ENCODE data around the gene ZNF649.
"Not testable (repeated sequence)": the region's sequence is repeated elsewhere in the genome, so short reads cannot be mapped to it uniquely, and the experiment has no call there.

The ZNF649 gene

DNA sequence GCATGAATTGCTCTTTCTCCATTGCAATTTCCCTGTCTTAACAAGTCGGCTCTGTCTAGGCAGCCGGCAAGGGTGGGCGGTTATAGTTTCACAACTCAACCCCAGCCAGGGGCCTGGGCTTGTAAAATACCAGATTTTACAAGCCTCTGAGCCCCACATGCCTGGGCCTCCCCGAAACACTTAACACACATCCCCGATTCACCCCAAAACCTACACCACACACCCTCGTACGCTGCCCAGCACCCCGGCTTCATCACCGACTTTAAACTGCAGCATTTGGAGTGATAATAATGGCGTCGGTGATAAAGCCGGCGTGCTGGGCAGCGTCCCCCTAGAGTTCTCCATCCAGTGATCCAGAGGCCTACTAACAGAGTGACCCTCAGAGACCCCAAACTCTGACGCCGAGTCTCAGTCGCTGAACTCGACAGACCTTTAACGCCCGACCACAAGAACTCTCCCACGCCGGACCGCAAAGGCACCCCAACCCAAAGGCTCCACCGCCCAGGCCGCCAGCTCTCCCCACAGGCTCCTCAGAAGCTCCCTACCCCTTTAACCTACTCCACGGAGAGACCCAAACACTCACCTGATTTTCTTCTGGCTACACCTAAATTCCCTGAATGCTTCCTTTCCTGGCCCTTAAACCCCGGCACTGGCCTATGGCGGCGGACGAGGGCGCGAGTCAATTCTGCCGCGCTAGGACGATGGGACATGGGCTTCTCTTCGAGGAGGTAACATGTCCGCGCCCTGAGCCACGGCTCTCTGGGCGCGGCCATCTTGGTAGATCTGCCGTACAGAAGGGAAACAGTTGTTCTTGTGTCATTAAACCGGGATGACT lies at the start of gene ZNF649:
ZNF649 (minus strand) TSS at position 687 of the 835 bp plus-strand sequence. CDS start 4,910 bp downstream, outside the sequence.
- DNase-seq, result peak; percentile 80

DNA sequence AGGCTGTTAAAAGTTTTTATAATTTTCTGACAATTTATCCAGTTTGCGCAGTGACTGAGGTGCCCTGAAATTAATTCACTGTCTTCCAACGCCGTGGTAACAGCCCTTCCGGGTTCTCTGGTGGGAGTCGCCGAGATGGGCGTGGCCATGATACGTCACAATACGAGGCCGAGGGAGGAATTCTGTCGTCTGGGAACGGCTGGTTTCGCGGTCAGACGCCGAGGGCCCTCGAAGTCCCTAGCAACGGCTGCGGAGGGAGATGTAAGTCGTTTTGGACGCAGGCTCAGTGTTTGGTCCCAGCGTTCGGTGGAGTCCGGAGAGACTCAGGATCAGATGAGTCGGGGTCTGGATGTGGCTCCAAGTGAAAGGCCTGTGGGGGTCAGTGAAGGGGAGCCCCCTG lies 44.2 kb upstream of the ZNF649 start:
- DNase-seq, result no peak

DNA sequence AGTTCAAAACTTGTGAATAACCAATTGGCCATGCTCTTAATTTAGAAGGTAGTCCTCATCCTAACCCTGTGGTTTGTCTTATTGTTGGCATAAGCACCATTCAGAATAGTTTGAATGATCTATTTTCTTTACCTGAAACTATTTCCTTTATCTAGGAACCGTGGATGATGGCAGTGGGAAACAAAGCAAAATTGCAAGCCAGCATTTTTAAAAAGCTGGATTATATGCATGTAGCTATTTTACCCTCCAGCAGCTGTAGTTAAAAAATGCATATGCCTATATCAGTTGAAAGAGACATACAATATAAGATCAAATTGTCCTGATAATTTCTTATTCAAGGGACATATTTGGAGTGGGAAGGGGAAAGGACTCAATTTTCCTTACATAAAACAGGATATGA lies 41.8 kb upstream of the ZNF649 start:
- DNase-seq, result no peak

DNA sequence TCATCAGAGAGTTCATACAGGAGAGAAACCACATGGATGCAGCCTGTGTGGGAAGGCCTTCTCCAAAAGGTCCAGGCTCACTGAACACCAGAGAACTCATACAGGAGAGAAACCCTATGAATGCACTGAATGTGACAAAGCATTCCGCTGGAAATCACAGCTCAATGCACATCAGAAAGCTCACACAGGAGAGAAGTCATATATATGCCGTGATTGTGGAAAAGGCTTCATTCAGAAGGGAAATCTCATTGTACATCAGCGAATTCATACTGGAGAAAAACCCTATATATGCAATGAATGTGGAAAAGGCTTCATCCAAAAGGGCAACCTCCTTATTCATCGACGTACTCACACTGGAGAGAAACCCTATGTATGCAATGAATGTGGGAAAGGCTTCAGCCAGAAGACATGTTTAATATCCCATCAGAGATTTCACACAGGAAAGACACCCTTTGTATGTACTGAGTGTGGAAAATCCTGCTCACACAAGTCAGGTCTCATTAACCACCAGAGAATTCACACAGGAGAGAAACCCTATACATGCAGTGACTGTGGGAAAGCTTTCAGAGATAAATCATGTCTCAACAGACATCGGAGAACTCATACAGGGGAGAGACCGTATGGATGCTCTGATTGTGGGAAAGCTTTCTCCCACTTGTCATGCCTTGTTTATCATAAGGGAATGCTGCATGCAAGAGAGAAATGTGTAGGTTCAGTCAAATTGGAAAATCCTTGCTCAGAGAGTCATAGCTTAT lies 40.2 kb upstream of the ZNF649 start:
- no peak for DNase-seq

DNA sequence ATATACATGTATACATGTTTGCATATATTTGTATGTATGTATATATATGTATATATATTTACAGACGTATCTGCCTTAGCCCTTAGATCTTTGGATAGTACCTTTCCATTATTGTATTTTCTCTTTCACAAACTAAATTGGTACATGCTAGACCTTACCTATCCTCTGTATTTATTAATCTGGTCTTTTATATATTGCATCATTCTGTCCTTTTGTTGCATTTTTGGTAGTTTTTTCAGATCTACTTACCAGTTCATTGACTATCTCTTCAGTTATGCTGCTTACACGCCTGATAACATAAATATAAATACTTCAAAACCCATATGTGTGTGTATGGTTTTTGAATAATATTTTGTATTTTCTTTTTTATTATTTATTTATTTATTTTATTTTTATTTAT lies 34.1 kb upstream of the ZNF649 start:
- DNase-seq, result no peak

DNA sequence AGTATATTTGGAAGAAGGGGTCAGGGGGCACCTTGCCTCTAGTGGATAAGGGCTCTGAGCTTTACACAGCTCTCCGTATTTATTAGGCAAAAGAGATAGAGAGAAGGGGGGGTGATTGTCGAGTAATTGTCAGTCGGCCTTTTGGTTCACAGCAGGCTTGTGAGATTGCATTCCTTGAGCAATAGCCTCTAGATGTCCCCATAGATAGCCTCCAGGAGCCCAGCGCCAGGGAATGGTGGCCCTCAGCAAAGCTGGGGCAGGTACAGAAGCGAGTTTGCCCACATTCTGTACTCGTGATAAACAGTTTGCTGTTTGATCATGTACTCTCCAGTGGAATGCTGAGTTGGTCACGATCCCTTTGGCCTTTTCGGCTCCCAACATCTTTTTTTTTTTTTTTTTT lies 27.1 kb upstream of the ZNF649 start:
- DNase-seq, result no peak

DNA sequence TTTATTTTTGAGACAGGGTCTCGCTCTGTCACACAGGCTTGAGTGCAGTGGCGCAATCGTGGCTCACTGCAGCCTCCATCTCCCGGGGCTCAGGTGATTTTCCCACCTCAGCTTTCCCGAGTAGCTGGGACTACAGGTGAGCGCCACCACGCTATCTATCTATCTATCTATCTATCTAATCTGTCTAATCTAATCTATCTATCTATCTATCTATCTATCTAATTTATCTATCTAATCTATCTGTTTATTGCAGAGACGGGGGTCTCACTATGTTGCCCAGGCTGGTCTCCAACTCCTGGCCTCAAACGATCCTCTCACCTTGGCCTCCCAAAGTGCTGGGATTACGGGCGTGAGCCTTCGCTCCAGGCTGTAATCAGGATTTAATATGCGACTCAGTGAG lies 23.0 kb upstream of the ZNF649 start:
- no peak for DNase-seq

DNA sequence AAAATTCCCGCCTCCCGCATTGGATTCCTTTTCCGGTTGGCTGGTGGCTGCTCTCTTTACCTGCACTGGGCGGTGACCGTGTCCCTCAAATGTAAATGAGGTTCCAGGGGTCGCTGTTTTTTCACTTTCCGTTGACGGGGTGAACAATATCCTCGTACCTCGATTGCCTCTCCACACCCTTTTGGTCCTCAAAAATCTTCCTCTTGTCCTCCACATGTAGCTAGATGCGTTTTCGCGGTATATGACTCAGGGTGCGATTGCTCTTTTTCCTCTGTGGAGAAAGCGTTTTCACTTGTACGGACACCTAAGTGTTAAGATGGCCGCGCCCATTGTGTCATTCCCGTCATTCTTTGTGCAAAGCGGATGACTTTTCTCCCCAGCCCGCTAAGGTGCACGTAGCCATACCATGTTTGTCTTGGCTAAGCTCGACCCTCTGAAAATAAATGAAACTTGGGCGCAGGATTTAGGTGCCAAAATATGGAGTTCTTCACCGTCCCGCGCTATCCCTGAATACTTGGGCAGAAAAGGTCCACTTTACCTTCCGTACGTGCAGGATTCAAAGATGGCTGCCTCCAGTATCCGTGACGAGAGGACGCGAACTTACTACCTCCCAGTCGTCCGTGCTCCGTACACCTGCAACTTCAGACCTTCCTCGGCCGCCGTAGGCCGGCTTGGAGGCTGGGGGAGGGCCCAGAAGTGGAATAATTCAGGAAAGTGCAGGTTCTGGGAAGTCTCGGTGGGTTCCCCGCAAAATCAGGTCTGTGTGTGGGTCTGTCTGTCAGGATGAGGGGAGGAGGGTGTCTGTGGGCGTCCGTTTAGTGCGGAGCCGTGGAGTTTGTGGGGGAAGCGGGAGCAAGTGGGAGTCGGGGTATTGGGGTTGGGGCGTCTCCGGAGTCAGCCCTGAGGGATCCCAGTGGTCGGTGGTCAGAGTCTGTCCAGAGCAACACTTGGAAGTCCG lies 22.2 kb upstream of the ZNF649 start, which contains the start of gene ZNF613:
ZNF613 (plus strand) TSS at position 689 of the 958 bp plus-strand sequence. CDS start 8,749 bp downstream, outside the sequence.
- DNase-seq, result peak; percentile 85

DNA sequence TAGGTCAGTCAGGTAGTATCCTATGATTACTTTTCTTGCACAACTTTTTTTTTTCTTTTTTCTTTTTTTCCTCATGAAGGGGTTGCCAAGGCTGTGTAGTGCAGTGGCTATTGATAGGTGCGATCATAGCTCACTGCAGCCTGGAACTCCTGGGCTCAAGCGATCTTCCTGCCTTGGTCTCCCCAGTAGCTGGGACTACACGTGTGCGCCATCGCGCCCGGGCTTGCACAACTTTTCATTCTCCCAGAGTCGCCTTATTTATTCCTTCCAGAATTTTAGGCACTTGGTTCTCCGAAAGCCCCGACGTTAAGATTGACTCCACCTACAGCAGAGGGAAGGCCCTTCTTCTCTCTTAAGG lies 21.6 kb upstream of the ZNF649 start:
- DNase-seq, result no peak

DNA sequence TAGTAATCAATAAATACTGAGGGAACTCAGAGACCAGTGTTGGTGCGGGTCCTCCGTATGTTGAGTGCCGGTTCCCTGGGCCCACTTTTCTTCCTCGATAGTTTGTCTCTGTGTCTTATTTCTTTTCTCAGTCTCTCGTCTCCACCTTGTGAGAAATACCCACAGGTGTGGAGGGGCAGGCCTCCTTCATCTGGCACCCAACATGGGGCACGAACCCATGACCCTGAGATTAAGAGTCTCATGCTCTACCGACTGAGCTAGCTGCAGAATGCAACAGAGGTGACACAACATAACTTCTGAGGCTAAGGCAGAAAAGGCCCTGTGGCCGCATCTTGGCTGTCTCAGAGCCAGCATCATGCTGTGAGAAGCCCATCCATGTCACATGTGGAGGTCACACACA lies 17.1 kb upstream of the ZNF649 start:
- no peak for DNase-seq

DNA sequence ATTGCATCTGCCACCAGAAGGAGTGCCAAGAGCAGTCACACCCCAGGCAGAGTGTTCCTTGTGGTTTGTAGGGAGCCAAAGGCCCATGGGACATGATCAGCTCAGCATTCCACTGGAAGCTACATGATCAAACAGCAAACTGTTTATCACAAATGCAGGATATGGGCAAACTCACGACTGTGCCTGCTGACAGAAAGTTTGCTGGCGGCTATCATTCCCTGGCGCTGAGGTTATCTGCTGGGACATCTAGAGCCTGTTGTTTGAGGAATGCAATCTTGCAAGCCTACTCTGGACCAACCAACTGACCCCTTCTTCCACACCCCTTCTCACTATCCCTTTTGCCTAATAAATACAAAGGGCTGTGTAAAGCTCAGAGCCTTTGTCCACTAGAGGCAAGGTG lies 14.8 kb upstream of the ZNF649 start:
- DNase-seq, result no peak

DNA sequence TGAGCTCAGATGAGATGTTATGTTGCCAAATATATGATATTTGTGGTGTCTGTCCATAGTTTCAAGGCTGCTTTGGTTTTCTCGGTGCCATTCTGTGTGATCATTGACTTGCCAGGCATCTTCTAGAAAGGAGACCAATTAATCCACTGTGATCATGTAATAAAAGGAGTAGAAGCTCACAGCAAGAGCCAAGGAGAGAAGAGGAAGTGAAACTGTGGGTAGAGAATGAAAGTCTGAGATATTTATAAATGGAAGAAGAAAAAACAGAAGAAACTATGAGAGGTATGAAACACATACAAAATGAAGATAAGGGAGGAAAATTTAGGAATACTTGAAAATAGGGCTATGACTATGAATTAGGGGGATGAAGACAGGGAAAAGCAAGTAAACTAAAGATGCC lies 11.3 kb upstream of the ZNF649 start:
- DNase-seq, result no peak

DNA sequence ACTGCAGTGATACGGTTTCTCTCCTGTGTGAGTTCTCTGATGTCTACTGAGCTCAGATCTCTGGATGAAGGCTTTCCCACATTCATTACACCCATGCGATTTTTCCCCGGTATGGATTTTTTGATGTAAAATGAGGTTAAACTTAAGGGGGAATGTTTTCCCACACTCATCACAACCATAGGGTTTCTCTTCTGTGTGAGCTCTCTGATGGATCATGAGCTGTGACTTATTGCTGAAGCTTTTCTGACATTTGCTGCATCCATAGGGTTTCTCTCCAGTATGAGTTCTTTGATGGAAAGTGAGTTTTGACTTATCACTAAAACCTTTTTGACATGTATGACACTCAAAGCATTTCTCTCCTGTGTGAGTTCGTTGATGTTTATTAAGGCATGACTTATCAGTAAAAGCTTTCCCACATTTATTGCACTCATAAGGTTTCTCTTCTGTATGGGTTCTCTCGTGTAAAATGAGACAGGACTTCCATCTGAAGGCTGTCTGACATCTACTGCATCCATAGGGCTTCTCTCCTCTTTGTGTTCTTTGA lies 10.6 kb upstream of the ZNF649 start:
- DNase-seq, result no peak

DNA sequence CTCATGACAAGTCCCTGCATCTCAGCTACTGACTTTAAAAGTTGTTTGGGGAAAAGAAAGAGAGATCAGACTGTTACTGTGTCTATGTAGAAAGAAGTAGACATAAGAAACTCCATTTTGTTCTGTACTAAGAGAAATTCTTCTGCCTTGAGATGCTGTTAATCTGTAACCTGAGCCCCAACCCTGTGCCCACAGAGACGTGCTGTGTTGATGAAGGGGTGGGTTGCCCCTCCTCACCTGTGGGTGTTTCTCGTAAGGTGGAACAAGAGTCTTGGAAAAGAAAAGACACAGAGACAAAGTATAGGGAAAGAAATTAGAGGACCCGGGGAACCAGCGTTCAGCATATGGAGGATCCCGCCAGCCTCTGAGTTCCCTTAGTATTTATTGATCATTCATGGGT lies 3.2 kb upstream of the ZNF649 start:
- DNase-seq, result not testable (repeated sequence)

DNA sequence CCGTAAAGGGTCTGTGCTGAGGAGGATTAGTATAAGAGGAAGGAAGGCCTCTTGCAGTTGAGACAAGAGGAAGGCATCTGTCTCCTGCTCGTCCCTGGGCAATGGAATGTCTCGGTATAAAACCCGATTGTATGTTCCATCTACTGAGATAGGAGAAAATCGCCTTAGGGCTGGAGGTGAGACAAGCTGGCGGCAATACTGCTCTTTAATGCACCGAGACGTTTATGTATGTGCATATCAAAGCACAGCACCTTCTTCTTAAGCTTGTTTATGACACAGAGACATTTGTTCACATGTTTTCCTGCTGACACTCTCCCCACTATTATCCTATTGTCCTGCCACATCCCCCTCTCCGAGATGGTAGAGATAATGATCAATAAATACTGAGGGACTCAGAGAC lies 1.3 kb upstream of the ZNF649 start:
- DNase-seq, result not testable (repeated sequence)

DNA sequence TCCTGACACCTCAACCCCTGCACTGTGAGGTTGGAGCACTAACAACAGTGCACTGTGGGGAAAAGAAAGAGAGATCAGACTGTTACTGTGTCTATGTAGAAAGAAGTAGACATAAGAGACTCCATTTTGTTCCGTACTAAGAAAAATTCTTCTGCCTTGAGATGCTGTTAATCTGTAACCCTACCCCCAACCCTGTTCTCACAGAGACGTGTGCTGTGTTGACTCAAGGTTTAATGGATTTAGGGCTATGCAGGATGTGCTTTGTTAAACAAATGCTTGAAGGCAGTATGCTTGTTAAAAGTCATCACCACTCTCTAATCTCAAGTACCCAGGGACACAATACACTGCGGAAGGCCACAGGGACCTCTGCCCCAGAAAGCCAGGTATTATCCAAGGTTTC lies 822 bp upstream of the ZNF649 start:
- not testable (repeated sequence) for DNase-seq

DNA sequence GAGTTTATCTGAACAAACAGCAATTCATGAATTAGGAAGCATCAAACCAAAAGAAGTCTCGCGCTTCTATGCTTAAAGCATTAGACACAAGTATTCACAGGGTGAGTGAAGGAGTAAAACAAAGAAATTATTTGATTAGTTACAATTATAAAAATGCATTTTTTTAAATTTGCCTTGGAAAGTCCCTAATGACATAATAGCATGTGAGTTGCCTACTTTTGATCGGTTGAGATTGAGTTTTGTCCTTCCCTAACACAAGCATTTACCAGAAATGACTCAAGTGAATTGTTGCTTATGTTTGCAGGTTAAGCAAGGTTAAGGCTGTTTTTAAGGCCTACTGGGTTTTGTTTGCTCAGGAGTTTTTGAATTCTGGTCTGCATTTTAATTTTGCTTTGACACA lies 389 bp upstream of the ZNF649 start:
- no peak for DNase-seq

DNA sequence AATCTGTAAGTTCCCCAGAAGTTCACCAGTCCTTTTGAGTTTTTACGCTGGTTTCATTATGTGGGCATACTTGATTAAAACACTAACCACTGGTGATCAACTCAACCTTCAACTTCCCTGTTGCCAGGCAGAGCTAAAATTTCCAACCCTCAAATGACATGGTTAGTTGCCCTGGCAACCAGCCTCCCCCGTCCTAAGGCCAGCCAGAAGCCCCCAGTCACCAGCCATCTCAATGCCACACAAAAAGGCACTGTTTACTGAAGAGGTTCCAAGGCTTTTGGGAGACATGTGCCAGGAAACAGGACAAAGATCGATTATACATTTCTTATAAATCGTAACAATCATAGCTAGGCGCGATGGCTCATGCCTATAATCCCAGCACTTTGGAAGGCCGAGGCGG lies 1.6 kb downstream of the ZNF649 start:
- no peak for DNase-seq

DNA sequence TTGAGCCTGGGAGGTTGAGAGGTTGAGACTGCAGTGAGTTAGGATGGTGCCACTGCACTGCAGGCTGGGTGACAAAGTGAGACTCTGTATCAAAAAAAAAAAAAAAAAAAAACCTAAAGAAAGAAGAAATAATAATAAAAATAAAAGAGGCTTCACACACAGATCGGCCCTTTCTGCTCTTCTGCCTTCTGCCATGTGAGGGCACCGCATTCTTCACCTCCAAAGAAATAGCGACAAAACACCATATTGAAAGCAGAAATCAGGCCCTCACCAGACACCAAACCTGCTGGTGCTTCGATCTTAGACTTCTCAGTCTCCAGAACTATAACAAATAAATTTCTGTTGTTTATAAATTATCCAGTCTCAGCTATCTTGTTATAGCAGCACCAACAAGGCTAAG lies 3.0 kb downstream of the ZNF649 start:
- no peak for DNase-seq

DNA sequence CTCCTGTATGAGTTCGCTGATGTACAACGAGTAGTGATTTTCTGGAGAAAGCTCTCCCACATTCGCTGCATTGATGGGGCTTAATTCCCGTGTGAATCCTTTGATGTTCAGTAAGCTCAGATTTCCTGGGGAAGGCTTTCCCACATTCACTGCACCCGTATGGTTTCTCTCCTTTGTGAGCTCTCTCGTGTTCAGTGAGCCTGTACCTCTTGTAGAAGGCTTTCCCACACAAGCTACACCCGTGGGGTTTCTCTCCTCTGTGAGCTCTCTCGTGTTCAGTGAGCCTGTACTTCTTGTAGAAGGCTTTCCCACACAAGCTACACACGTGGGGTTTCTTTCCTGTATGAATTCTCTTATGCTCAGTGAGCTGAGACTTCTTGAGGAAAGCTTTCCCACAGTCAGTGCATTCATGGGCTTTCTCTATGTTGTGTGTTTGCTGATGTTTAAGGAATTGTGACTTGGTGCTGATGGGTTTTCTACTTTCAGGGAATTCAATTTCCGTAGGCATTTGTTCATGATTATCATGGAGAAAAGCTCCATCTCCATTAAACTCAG lies 13.5 kb downstream of the ZNF649 start:
- DNase-seq, result no peak

DNA sequence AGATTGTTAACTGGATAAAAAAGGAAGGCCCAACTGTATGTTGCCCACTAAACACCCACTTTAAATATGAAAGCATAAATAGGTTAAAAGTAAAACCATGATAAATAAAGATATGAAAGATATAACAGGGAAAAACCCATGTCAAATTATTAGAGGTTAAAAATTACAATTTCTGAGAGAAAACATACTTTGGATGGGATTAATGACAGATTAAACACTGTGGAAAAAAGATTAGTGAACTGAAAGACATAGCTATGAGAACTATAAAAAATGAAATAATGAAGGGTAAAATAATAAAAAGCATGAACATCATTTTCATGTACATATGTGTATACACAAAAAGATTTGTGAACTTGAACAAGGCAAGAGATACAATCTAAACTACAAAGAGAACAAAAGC lies 14.9 kb downstream of the ZNF649 start:
- no peak for DNase-seq

All from activated naive CD4-positive, alpha-beta T cell treated with anti-CD3 and anti-CD28 coated beads, Interleukin-2, amount 50 U/mL, for 16 hours (primary cell).